Activated CD8-positive, alpha-beta T cell treated with anti-CD3 and anti-CD28 coated beads for 36 hours (primary cell): ENCODE measurements around the gene KIAA0930. TPM values are rescaled to one million over a fixed set of nuclear protein-coding genes. Genes with fewer than 3 reads are reported as not detected.

ENCODE experiments used
- ATAC-seq: fragments of 200-7000 bp; cut with Tn5 transposase; one replicate; pipeline ENCODE4 v1.10.0; 2021; ENCODE audit warnings: mild to moderate bottlenecking, moderate library complexity
- CTCF ChIA-PET: fragments of 350-600 bp; sonication (Branson Sonifier 250); formaldehyde crosslinking; loops from one replicate; lab custom pipeline; 2021; ENCODE audit warnings: antibody characterized with exemption; lab: Charles Lee
- POLR2A ChIA-PET: fragments of 350-600 bp; sonication (Branson Sonifier 250); formaldehyde crosslinking; loops from one replicate; lab custom pipeline; 2021; ENCODE audit warnings: antibody characterized with exemption; lab: Charles Lee
- DNase-seq: peaks from one replicate; pipeline ENCODE4 v3.0.0-alpha.2; 2020
- H3K27ac Mint-ChIP-seq: one replicate; pipeline ENCODE4 v1.8.0; 2021; ENCODE audit warnings: mild to moderate bottlenecking, mixed read lengths
- H3K27me3 Mint-ChIP-seq: one replicate; pipeline ENCODE4 v1.8.0; 2021; ENCODE audit warnings: mixed read lengths
- H3K36me3 Mint-ChIP-seq: one replicate; pipeline ENCODE4 v1.8.0; 2021; ENCODE audit warnings: low read depth, mixed read lengths
- H3K4me1 Mint-ChIP-seq: one replicate; pipeline ENCODE4 v1.8.0; 2021; ENCODE audit warnings: low read depth, mixed read lengths
- H3K4me3 Mint-ChIP-seq: one replicate; pipeline ENCODE4 v1.8.0; 2021; ENCODE audit warnings: mild to moderate bottlenecking, moderate library complexity, mixed read lengths
- H3K9me3 Mint-ChIP-seq: one replicate; pipeline ENCODE4 v1.8.0; 2021; ENCODE audit warnings: mixed read lengths
- intact Hi-C: fragments of 100-400 bp; cut with micrococcal nuclease; formaldehyde crosslinking; loops from one replicate; pipeline ENCODE4 v1.10.0; 2022
- total RNA-seq, 2 experiments: library from RNA; stranded (reverse); gene quantifications; one replicate each; pipeline ENCODE4 v1.2.3, GENCODE V29; 2021
- TF ChIP-seq, protein P1 (sequence below): fragments of 200-600 bp; IDR thresholded peaks from one replicate; pipeline ENCODE4 v1.8.0; 2022; ENCODE audit warnings: antibody characterized with exemption, mild to moderate bottlenecking

The KIAA0930 gene
- total RNA-seq, 2 experiments from 2014 or later, result 38.4 to 40.4 TPM

DNA sequence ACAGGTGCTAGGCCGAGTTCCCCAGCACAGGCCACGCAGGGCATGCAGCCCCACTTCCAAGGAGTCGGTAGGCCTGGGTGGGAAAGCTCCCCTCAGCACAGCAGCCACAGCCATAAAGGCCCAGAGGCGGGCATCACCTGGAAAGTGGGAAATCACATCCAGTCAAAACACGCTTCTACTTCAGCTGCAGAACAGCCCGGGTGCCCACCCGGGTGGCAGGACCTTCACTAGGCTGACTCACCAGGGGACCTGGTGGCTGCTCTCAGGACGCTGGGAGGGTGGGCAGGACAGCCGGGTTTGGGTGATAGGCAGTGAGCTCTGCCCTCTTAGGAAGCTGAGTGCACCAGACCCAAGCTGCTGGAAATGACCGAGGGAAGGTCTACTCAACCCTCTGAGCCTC, 7.3 kb downstream of the KIAA0930 start:
- Mint-ChIP-seq H3K9me3 (no peaks in the 10 kb centered on the region), H3K27me3 (no peaks in the 10 kb centered on the region), H3K27ac (no peak overlapping the region), H3K36me3 (peaks cover 6% of the 10 kb centered on the region), H3K4me1 (peaks cover 16% of the 10 kb centered on the region), H3K4me3 (no peak overlapping the region)
- no peak for DNase-seq
- intact Hi-C loops, result no loop called here
- TF ChIP-seq, protein P1, sequence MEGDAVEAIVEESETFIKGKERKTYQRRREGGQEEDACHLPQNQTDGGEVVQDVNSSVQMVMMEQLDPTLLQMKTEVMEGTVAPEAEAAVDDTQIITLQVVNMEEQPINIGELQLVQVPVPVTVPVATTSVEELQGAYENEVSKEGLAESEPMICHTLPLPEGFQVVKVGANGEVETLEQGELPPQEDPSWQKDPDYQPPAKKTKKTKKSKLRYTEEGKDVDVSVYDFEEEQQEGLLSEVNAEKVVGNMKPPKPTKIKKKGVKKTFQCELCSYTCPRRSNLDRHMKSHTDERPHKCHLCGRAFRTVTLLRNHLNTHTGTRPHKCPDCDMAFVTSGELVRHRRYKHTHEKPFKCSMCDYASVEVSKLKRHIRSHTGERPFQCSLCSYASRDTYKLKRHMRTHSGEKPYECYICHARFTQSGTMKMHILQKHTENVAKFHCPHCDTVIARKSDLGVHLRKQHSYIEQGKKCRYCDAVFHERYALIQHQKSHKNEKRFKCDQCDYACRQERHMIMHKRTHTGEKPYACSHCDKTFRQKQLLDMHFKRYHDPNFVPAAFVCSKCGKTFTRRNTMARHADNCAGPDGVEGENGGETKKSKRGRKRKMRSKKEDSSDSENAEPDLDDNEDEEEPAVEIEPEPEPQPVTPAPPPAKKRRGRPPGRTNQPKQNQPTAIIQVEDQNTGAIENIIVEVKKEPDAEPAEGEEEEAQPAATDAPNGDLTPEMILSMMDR, result no peak
- no peak for ATAC-seq
- ChIA-PET CTCF (no interaction called here), POLR2A (no interaction called here)

DNA sequence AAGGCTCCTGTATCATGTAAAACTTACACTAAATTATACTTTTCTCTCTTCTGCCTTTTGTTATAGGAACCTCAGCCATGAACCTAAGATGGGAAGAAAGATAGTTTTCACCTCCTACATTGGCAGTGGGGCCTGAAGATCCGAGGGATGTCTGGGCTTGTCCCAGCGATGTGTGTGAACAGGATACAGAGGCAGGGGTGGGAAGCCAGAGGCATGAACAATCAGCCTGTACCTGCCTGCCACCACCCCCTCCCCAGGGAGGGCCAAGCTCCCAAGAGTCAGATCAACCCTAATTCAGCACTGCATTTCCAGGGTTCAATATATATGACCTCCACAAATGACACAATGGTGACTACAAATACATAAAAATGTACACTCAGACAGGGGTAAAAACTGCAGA, 9.4 kb downstream of the KIAA0930 start:
- Mint-ChIP-seq H3K36me3 (no peaks in the 10 kb centered on the region), H3K9me3 (no peaks in the 10 kb centered on the region), H3K27me3 (no peaks in the 10 kb centered on the region), H3K4me3 (no peak overlapping the region), H3K27ac (no peak overlapping the region), H3K4me1 (peaks cover 22% of the 10 kb centered on the region)
- ATAC-seq, result no peak
- POLR2A ChIA-PET, result no interaction called here
- TF ChIP-seq, protein P1, result no peak
- intact Hi-C loops, result no loop called here
- CTCF ChIA-PET, result no interaction called here
- no peak for DNase-seq

DNA sequence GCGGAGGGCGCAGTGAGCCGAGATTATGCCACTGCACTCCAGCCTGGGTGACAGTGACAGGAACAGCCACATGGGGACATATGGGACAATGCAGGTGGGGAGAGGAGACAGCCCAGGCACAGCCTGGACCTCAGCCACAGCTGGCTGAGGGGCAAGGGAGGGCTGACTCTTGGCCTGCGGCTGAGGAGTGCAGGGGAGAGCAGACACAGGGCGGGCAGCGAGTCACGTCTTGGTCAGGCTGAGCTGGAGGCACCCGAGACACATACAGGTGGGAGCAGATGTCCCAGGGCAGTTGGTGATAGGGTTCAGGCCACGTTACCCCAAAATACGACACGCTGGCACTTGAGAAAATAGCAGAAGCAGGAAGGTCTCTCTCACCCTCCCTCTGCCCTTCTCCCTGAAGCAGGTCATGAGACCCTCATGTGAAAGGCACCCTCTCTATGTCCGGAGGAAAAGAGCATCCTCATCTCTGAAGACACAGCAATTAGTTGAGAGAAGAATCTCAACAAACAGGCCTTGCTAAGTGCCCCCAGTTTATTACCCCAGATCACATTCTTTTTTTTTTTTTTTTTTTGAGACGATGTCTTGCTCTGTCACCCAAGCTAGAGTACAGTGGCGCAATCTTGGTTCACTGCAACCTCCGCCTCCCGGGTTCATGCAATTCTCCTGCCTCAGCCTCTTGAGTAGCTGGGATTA, 10.5 kb downstream of the KIAA0930 start:
- TF ChIP-seq, protein P1, result no peak
- Mint-ChIP-seq H3K27ac (no peak overlapping the region), H3K4me3 (no peak overlapping the region), H3K27me3 (no peaks in the 10 kb centered on the region), H3K4me1 (peaks cover 16% of the 10 kb centered on the region), H3K9me3 (no peaks in the 10 kb centered on the region), H3K36me3 (no peaks in the 10 kb centered on the region)
- ATAC-seq, result no peak
- no peak for DNase-seq
- POLR2A ChIA-PET, result no interaction called here
- intact Hi-C loops, result no loop called here
- CTCF ChIA-PET, result interaction anchor here (1.8 kb wide), 1 partner anchor 22 kb away, joined by 4 read pairs; no protein-coding TSS in a partner anchor

DNA sequence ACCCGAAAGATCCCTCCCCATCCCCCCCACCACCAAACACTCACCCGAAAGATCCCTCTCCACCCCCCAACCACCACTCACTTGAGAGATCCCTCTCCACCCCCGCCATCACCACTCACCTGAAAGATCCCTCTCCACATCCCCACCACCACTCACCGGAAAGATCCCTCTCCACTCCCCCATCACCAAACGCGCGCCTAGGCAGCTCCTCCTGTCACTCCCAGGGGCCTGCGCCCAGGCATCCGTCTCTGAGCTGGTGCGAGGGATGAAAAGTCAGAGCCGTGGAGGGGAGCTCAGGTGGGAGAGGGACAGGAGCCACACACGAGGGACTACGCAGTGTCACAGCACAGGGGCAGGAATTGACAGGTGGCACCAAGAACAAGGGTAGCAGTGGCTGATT, 11.5 kb downstream of the KIAA0930 start:
- CTCF ChIA-PET, result interaction anchor here (1.8 kb wide), 1 partner anchor 21 kb away, joined by 4 read pairs; no protein-coding TSS in a partner anchor
- ATAC-seq, result no peak

DNA sequence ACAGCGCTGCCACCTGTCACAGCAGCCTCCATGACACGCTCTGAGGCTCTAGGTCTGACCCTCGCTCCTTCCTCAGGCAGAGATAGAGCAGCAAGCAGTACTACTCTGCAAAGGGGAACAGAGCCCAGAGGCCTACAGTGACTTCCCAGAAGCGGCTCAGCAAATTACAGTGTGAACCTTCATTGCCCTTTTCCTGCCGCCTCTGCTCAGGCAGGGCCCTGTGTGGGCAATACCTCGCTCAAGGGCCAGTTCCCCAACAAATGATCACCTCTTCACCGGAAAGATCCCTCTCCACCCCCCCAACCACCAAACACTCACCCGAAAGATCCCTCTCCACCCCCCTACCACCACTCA, 12.3 kb downstream of the KIAA0930 start:
- intact Hi-C loops, result no loop called here

More for the DNA sequence above, 11.5 kb downstream of the KIAA0930 start:
- POLR2A ChIA-PET, result no interaction called here
- DNase-seq, result no peak
- no peaks in the 10 kb centered on the region for H3K36me3 Mint-ChIP-seq
- no peak overlapping the region for H3K4me3 Mint-ChIP-seq
- no peaks in the 10 kb centered on the region for H3K9me3 Mint-ChIP-seq
- peaks cover 16% of the 10 kb centered on the region for H3K4me1 Mint-ChIP-seq
- TF ChIP-seq, protein P1, result no peak
- H3K27me3 Mint-ChIP-seq, result no peaks in the 10 kb centered on the region
- H3K27ac Mint-ChIP-seq, result no peak overlapping the region
- intact Hi-C loops, result no loop called here

More for the DNA sequence above, 12.3 kb downstream of the KIAA0930 start:
- peak overlapping the region; percentile 59 for H3K27ac Mint-ChIP-seq
- H3K9me3 Mint-ChIP-seq, result no peaks in the 10 kb centered on the region
- ChIA-PET CTCF (no interaction called here), POLR2A (no interaction called here)
- H3K27me3 Mint-ChIP-seq, result no peaks in the 10 kb centered on the region
- TF ChIP-seq, protein P1, result no peak
- H3K36me3 Mint-ChIP-seq, result no peaks in the 10 kb centered on the region
- peaks cover 16% of the 10 kb centered on the region for H3K4me1 Mint-ChIP-seq
- H3K4me3 Mint-ChIP-seq, result no peak overlapping the region
- DNase-seq, result no peak
- no peak for ATAC-seq
